Lung (tissue), 12 donors: ENCODE data around the gene PTPRD. TPM values are rescaled to one million over a fixed set of nuclear protein-coding genes. Genes with fewer than 3 reads are reported as not detected.

Experiments used
- ATAC-seq: fragments of 200-7000 bp; cut with Tn5 transposase; one replicate; pipeline ENCODE4 v1.9.1; 2020; ENCODE audit warnings: moderate number of reproducible peaks; ENCODE audit not compliant: insufficient read depth, low FRiP score
- DNase-seq, 3 donors: peaks; one replicate each; pipeline ENCODE4 v3.0.0-alpha.2; 2013 to 2017
- H3K27ac ChIP-seq, 2 donors: one replicate each; pipeline ENCODE4 v1.5.1; 2013; ENCODE audit warnings: mild to moderate bottlenecking in 2 of 2, moderate library complexity in 2 of 2, control low read depth in 1 of 2, inconsistent platforms in 1 of 2, low read depth in 1 of 2, low read length in 1 of 2
- H3K27me3 ChIP-seq, 3 donors: one replicate each; pipeline ENCODE4 v1.5.1; 2013; ENCODE audit warnings: low read length in 2 of 3; ENCODE audit not compliant: control insufficient read depth in 3 of 3, insufficient read depth in 3 of 3
- H3K36me3 ChIP-seq, 4 donors: one replicate each; pipeline ENCODE4 v1.5.1; 2013; ENCODE audit warnings: low read length in 4 of 4, mild to moderate bottlenecking in 1 of 4, moderate library complexity in 1 of 4; ENCODE audit not compliant: control insufficient read depth in 4 of 4, insufficient read depth in 4 of 4
- H3K4me1 ChIP-seq, 5 donors: one replicate each; pipeline ENCODE4 v1.5.1; 2013; ENCODE audit warnings: low read length in 5 of 5, mild to moderate bottlenecking in 2 of 5, moderate library complexity in 1 of 5; ENCODE audit not compliant: control insufficient read depth in 5 of 5, insufficient read depth in 5 of 5
- H3K4me3 ChIP-seq: one replicate; pipeline ENCODE4 v1.5.1; 2013; ENCODE audit warnings: mild to moderate bottlenecking, control low read depth, moderate library complexity
- H3K9ac ChIP-seq, 2 donors: one replicate each; pipeline ENCODE4 v1.5.1; 2013; ENCODE audit warnings: low read length in 2 of 2, control low read depth in 1 of 2; ENCODE audit not compliant: insufficient read depth in 1 of 2
- H3K9me3 ChIP-seq, 4 donors: one replicate each; pipeline ENCODE4 v1.5.1; 2013; ENCODE audit warnings: low read length in 3 of 4, mild to moderate bottlenecking in 1 of 4, moderate library complexity in 1 of 4; ENCODE audit not compliant: control insufficient read depth in 4 of 4, insufficient read depth in 3 of 4
- CTCF ChIP-seq: IDR thresholded peaks from 2 replicates; pipeline ENCODE4 v1.5.1; 2012; ENCODE audit warnings: mild to moderate bottlenecking; ENCODE audit errors: control extremely low read depth, extremely low read depth
- WGBS, 2 donors: extraction: QIAGEN DNeasy Blood & Tissue Kit; methylation state at CpG; one replicate each; pipeline ENCODE4 v1.1.7; 2013; 5-methylcytosine and 5-hydroxymethylcytosine counted together
- polyA plus RNA-seq, 2 donors: library from polyadenylated mRNA; stranded (reverse); fragments of 200-250 nt; gene quantifications; one replicate each; pipeline ENCODE4 v1.2.1, GENCODE V29; 2013
- total RNA-seq, 2 donors: library from RNA; depleted of rRNA in 1 of 2; stranded (reverse); fragments of >200 nt in 1 of 2; gene quantifications; one replicate each; pipeline ENCODE4 v1.2.1, GENCODE V29; 2014 to 2021
- donor health status: control.
- donor health status: control.
- donor health status: Bipolar disorder and iron deficiency.
- donor health status: healthy.
- donor health status: DM: yes; HTN: yes; CAD: no.

Gene PTPRD
- total and polyA plus RNA-seq, 4 donors, result 1.9 to 145 (median 13.7) TPM

GRCh38 chr9:10094563-10094962, 518.2 kb downstream of the PTPRD start:
- ATAC-seq, result no peak
- H3K9ac ChIP-seq, result no peak overlapping the region

GRCh38 chr9:10080012-10080411, 532.8 kb downstream of the PTPRD start:
- Histone ChIP-seq H3K9ac (no peak overlapping the region), H3K27ac (no peak overlapping the region), H3K27me3 (no peaks in the 10 kb centered on the region), H3K9me3 (no peaks in the 10 kb centered on the region), H3K4me3 (no peak overlapping the region), H3K36me3 (no peaks in the 10 kb centered on the region), H3K4me1 (no peaks in the 10 kb centered on the region)
- ATAC-seq, result no peak
- TF ChIP-seq CTCF, result no peak
- DNase-seq, result no peak

More at GRCh38 chr9:10094563-10094962, 518.2 kb downstream of the PTPRD start:
- Histone ChIP-seq H3K4me1 (no peaks in the 10 kb centered on the region), H3K27me3 (no peaks in the 10 kb centered on the region), H3K36me3 (no peaks in the 10 kb centered on the region), H3K4me3 (no peak overlapping the region), H3K9me3 (no peaks in the 10 kb centered on the region), H3K27ac (no peak overlapping the region)
- DNase-seq, result no peak
- 70 to 75% methylated on average over 3 of the region's 3 CpGs for WGBS, 2 donors
- no peak for TF ChIP-seq CTCF

GRCh38 chr9:10079284-10079964, 533.4 kb downstream of the PTPRD start:
- WGBS, 2 donors, result 73 to 79% methylated on average over 7 of the region's 7 CpGs

More at GRCh38 chr9:10079284-10079964, 533.4 kb downstream of the PTPRD start:
- Histone ChIP-seq H3K4me1 (no peaks in the 10 kb centered on the region), H3K27ac (no peak overlapping the region), H3K9ac (no peak overlapping the region), H3K4me3 (no peak overlapping the region), H3K9me3 (no peaks in the 10 kb centered on the region), H3K27me3 (no peaks in the 10 kb centered on the region), H3K36me3 (no peaks in the 10 kb centered on the region)
- DNase-seq (no peak), ATAC-seq (no peak)
- TF ChIP-seq CTCF, result no peak
